ENCODE measurements around the gene PTPRG. TPM values are rescaled to one million over a fixed set of nuclear protein-coding genes. Genes with fewer than 3 reads are reported as not detected.

The PTPRG gene
- total and polyA plus RNA-seq, 4 donors, result 3.6 to 35.6 (median 8.1) TPM

DNA sequence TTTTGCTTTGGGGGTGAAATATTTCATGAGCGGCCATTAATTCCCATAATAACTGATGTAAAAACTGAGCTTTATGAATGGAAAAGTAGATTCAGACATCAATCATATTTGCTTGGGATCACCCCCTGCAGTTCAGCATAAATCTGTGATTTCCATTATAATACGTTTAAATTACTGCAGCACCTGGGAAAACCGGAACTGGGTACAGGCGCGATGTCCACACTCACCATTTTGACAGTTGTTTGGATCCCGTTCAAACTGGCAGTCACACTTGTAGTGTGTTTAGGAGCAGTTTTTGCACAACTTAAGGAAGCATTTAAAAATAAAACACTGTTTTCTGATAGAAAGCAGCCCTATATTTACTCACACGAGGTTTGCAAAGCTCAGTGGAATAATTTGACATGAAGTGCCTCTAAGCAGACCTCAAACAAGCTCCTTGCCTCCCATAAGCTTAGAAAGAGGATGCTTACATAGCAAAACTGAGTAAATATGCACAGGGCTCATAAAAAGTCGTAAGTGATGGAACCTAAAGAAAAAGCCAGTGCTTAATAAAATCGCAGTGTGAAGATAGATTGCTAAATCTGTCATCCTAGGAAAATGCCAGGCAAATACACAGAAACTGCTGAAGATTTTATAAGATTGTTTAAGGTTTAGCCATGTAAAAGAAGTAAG, 377.6 kb downstream of the PTPRG start:
- TF ChIP-seq, protein P1, sequence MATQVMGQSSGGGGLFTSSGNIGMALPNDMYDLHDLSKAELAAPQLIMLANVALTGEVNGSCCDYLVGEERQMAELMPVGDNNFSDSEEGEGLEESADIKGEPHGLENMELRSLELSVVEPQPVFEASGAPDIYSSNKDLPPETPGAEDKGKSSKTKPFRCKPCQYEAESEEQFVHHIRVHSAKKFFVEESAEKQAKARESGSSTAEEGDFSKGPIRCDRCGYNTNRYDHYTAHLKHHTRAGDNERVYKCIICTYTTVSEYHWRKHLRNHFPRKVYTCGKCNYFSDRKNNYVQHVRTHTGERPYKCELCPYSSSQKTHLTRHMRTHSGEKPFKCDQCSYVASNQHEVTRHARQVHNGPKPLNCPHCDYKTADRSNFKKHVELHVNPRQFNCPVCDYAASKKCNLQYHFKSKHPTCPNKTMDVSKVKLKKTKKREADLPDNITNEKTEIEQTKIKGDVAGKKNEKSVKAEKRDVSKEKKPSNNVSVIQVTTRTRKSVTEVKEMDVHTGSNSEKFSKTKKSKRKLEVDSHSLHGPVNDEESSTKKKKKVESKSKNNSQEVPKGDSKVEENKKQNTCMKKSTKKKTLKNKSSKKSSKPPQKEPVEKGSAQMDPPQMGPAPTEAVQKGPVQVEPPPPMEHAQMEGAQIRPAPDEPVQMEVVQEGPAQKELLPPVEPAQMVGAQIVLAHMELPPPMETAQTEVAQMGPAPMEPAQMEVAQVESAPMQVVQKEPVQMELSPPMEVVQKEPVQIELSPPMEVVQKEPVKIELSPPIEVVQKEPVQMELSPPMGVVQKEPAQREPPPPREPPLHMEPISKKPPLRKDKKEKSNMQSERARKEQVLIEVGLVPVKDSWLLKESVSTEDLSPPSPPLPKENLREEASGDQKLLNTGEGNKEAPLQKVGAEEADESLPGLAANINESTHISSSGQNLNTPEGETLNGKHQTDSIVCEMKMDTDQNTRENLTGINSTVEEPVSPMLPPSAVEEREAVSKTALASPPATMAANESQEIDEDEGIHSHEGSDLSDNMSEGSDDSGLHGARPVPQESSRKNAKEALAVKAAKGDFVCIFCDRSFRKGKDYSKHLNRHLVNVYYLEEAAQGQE (IDR thresholded peaks at IDR 0.05), result no peak
- TF ChIP-seq RXRA (IDR thresholded peaks at IDR 0.05) (no peak), JUND (IDR thresholded peaks at IDR 0.05) (no peak), NR2F2 (IDR thresholded peaks at IDR 0.05) (no peak), HNF4A (conservative IDR thresholded peaks at IDR 0.05) (no peak), TAF1 (conservative IDR thresholded peaks at IDR 0.05) (no peak)
- TF ChIP-seq, protein P2, sequence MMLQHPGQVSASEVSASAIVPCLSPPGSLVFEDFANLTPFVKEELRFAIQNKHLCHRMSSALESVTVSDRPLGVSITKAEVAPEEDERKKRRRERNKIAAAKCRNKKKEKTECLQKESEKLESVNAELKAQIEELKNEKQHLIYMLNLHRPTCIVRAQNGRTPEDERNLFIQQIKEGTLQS (IDR thresholded peaks at IDR 0.05), result no peak
- H3K4me1 ChIP-seq (ENCODE audit: control insufficient read depth in 4 of 4, insufficient read depth in 4 of 4, low read length in 3 of 4), result no peaks in the 10 kb centered on the region
- no peaks in the 10 kb centered on the region for H3K36me3 ChIP-seq (ENCODE audit: control insufficient read depth in 4 of 4, insufficient read depth in 3 of 4, low read depth in 1 of 4, low read length in 3 of 4)
- no peak for DNase-seq (ENCODE audit: low spot score)
- H3K4me3 ChIP-seq (ENCODE audit: low read depth in 1 of 3, low read length in 3 of 3), result no peak overlapping the region
- H3K27ac ChIP-seq (ENCODE audit: low read depth in 1 of 2, low read length in 2 of 2), result no peak overlapping the region
- H3K9me3 ChIP-seq (ENCODE audit: control insufficient read depth in 4 of 4, low read length in 3 of 4), result peaks cover 0 to 3% (median 0%) of the 10 kb centered on the region in 4 donors
- WGBS, result 84% methylated on average over 9 of the region's 9 CpGs
- no peaks in the 10 kb centered on the region for H3K27me3 ChIP-seq (ENCODE audit: control insufficient read depth in 4 of 4, insufficient read depth in 4 of 4, low read length in 3 of 4)
- H3K9ac ChIP-seq (ENCODE audit: low read depth in 1 of 2, low read length in 2 of 2), result no peak overlapping the region

DNA sequence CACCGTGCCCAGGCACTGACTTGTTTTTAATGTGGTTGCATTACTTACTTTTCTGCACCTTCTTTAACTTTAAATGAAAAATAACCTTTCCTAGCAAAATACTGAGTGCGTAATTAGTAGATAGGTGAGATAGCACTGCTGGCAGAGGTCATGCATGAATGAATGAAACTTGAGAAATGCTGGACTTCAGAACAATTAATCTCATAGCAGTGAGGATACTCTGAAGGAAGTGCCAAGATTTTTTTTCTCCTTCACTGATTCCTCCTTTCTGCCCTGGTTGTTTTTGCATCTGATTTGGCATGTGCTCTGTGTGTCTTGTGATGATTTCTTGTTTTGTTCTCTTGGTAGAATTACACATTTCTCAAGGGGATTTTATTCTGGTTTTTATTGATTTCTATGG, 378.9 kb downstream of the PTPRG start:
- Histone ChIP-seq H3K4me1 (ENCODE audit: control insufficient read depth in 4 of 4, insufficient read depth in 4 of 4, low read length in 3 of 4) (no peaks in the 10 kb centered on the region), H3K9me3 (ENCODE audit: control insufficient read depth in 4 of 4, low read length in 3 of 4) (no peaks in the 10 kb centered on the region), H3K4me3 (ENCODE audit: low read depth in 1 of 3, low read length in 3 of 3) (no peak overlapping the region), H3K36me3 (ENCODE audit: control insufficient read depth in 4 of 4, insufficient read depth in 3 of 4, low read depth in 1 of 4, low read length in 3 of 4) (no peaks in the 10 kb centered on the region), H3K27me3 (ENCODE audit: control insufficient read depth in 4 of 4, insufficient read depth in 4 of 4, low read length in 3 of 4) (no peaks in the 10 kb centered on the region), H3K27ac (ENCODE audit: low read depth in 1 of 2, low read length in 2 of 2) (no peak overlapping the region), H3K9ac (ENCODE audit: low read depth in 1 of 2, low read length in 2 of 2) (no peak overlapping the region)
- 97% methylated on average over 2 of the region's 2 CpGs for WGBS
- no peak for DNase-seq (ENCODE audit: low spot score)
- no peak for TF ChIP-seq HNF4A (conservative IDR thresholded peaks at IDR 0.05)
- TF ChIP-seq GABPA (IDR thresholded peaks at IDR 0.05 in 1 of 2, conservative IDR thresholded peaks at IDR 0.05 in 1 of 2), result no peak
- TF ChIP-seq, protein P3, sequence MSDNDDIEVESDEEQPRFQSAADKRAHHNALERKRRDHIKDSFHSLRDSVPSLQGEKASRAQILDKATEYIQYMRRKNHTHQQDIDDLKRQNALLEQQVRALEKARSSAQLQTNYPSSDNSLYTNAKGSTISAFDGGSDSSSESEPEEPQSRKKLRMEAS (IDR thresholded peaks at IDR 0.05), result no peak
- no peak for TF ChIP-seq TAF1 (conservative IDR thresholded peaks at IDR 0.05)
- TF ChIP-seq RAD21 (IDR thresholded peaks at IDR 0.05), result no peak
- TF ChIP-seq FOXA2 (IDR thresholded peaks at IDR 0.05), result no peak
- TF ChIP-seq, protein P4, sequence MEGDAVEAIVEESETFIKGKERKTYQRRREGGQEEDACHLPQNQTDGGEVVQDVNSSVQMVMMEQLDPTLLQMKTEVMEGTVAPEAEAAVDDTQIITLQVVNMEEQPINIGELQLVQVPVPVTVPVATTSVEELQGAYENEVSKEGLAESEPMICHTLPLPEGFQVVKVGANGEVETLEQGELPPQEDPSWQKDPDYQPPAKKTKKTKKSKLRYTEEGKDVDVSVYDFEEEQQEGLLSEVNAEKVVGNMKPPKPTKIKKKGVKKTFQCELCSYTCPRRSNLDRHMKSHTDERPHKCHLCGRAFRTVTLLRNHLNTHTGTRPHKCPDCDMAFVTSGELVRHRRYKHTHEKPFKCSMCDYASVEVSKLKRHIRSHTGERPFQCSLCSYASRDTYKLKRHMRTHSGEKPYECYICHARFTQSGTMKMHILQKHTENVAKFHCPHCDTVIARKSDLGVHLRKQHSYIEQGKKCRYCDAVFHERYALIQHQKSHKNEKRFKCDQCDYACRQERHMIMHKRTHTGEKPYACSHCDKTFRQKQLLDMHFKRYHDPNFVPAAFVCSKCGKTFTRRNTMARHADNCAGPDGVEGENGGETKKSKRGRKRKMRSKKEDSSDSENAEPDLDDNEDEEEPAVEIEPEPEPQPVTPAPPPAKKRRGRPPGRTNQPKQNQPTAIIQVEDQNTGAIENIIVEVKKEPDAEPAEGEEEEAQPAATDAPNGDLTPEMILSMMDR (IDR thresholded peaks at IDR 0.05; ENCODE audit: low read depth, low read length, missing input control), result no peak
- no peak for TF ChIP-seq EGR1 (IDR thresholded peaks at IDR 0.05; ENCODE audit: low read depth in 2 of 2)
- TF ChIP-seq FOXA1 (IDR thresholded peaks at IDR 0.05), result no peak
- TF ChIP-seq NR2F2 (IDR thresholded peaks at IDR 0.05), result no peak
- TF ChIP-seq, protein P5, sequence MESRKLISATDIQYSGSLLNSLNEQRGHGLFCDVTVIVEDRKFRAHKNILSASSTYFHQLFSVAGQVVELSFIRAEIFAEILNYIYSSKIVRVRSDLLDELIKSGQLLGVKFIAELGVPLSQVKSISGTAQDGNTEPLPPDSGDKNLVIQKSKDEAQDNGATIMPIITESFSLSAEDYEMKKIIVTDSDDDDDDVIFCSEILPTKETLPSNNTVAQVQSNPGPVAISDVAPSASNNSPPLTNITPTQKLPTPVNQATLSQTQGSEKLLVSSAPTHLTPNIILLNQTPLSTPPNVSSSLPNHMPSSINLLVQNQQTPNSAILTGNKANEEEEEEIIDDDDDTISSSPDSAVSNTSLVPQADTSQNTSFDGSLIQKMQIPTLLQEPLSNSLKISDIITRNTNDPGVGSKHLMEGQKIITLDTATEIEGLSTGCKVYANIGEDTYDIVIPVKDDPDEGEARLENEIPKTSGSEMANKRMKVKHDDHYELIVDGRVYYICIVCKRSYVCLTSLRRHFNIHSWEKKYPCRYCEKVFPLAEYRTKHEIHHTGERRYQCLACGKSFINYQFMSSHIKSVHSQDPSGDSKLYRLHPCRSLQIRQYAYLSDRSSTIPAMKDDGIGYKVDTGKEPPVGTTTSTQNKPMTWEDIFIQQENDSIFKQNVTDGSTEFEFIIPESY (IDR thresholded peaks at IDR 0.05), result no peak
- TF ChIP-seq, protein P2 (IDR thresholded peaks at IDR 0.05), result no peak
- TF ChIP-seq YY1 (IDR thresholded peaks at IDR 0.05), result no peak
- TF ChIP-seq JUND (IDR thresholded peaks at IDR 0.05), result no peak
- no peak for TF ChIP-seq HNF4G (IDR thresholded peaks at IDR 0.05)
- TF ChIP-seq, protein P1 (IDR thresholded peaks at IDR 0.05), result no peak
- no peak for TF ChIP-seq SP1 (IDR thresholded peaks at IDR 0.05)

Data from liver (tissue), 9 donors.